22Rv1 (cell line): ENCODE results near the gene LYVE1.

Experiments
- CTCF ChIP-seq: fragments of 450-650 bp; IDR thresholded peaks from 2 replicates; pipeline ENCODE4 v1.5.1; 2017; ENCODE audit warnings: mild to moderate bottlenecking
- ZFX ChIP-seq: fragments of 450-650 bp; IDR thresholded peaks from 2 replicates; pipeline ENCODE4 v1.6.1; 2017; ENCODE audit warnings: antibody characterized with exemption, borderline replicate concordance

- TF ChIP-seq CTCF, result peak; percentile 48
- TF ChIP-seq ZFX, result no peak
Measured at GRCh38 chr11:10514202-10514601, 54.3 kb downstream of the LYVE1 start.
